ENCODE data around the gene ZDHHC8.
"Not testable (repeated sequence)": the region's sequence is repeated elsewhere in the genome, so short reads cannot be mapped to it uniquely, and the experiment has no call there.

DNA sequence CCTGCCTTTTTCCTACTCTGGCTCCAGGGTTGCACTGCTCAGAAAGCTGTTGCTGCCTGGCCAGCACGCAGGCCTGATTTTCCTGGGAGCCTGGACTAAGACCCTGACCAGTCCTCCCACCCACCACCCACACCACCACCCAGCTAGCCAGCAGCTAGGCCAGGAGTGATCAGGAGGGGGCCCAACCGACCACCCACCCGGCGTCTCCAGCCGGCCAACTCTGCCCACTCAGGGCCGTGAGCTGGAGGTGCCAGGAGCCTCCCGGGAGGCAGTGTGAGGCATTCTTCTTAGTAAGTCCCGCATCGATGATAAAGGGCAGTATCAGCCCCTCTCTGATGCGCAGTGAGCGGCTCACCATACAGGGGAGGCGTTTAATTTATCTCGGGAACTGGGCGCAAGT lies 27.9 kb downstream of the ZDHHC8 start:
- not testable (repeated sequence) for TF ChIP-seq CTCF, POLR2A (IDR thresholded peaks at IDR 0.05)
